K562 treated with DMSO at 1 percent for 4 hours (cell line): ENCODE data around the gene TPRG1L. TPM values are rescaled to one million over a fixed set of nuclear protein-coding genes. Genes with fewer than 3 reads are reported as not detected.

Source experiments
- total RNA-seq: library from RNA; unstranded; fragments of 300-600 nt; gene quantifications from 2 replicates; pipeline ENCODE4 v1.2.3, GENCODE V29; 2022; ENCODE audit not compliant: insufficient read depth

Gene TPRG1L
- 27.9 and 30.0 TPM in 2 replicates for total RNA-seq

GRCh38 chr1:3624200-3625136, at the start of gene TPRG1L:
TSS of gene TPRG1L (plus strand) at chr1:3625015. CDS start at chr1:3625073, 58 bp downstream.

GRCh38 chr1:3611170-3612019, 13.4 kb upstream of the TPRG1L start, which contains the start of gene MEGF6:
TSS of gene MEGF6 (minus strand) at chr1:3611508. CDS start at chr1:3611268, 240 bp downstream.

GRCh38 chr1:3649342-3650247, 24.8 kb downstream of the TPRG1L start, which contains the start of gene WRAP73:
TSS of gene WRAP73 (minus strand) at chr1:3650103. CDS start at chr1:3649999, 104 bp downstream.

GRCh38 chr1:3651930-3652547, 27.2 kb downstream of the TPRG1L start, which contains the start of gene TP73:
TSS of gene TP73 (plus strand) at chr1:3652516. CDS start at chr1:3682366, 29,850 bp downstream.

Other genes starting within 250 kb of the TPRG1L start
- gene ARHGEF16, start 170.3 kb upstream of the TPRG1L start, total RNA-seq: 4.0 and 4.9 TPM in 2 replicates
- 7.8 and 11.0 TPM in 2 replicates for gene MEGF6, start 13.5 kb upstream of the TPRG1L start, total RNA-seq
- 27.6 and 35.6 TPM in 2 replicates for gene WRAP73, start 25.1 kb downstream of the TPRG1L start, total RNA-seq
- gene TP73, start 27.5 kb downstream of the TPRG1L start, total RNA-seq: 0.73 and 0.93 TPM in 2 replicates
- gene CCDC27, start 127.4 kb downstream of the TPRG1L start, total RNA-seq: not detected in 2 replicates
- gene SMIM1, start 147.7 kb downstream of the TPRG1L start, total RNA-seq: 81.3 and 121 TPM in 2 replicates
- 34.7 and 36.9 TPM in 2 replicates for gene LRRC47, start 171.5 kb downstream of the TPRG1L start, total RNA-seq
- 23.4 and 24.2 TPM in 2 replicates for gene CEP104, start 232.2 kb downstream of the TPRG1L start, total RNA-seq
- gene DFFB, start 232.5 kb downstream of the TPRG1L start, total RNA-seq: 2.0 and 2.9 TPM in 2 replicates